ENCODE measurements around the gene DAP.

The DAP gene

DNA sequence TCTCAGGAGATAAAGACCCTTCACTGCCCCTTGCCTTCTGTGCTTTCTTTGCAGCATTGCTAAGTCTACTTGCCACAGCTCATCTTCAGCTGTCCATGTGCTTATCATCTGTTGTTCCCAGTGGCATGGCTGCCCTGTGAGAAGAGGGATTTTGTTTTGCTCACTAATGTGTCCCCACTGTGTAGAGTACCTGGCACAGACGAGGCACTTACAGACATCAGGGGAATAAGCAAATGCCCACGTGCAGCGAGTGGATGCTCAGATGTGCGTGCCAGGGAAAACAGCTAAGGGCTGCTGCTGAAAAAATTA is 31.0 kb downstream of the DAP start:
- TF ChIP-seq CTCF (IDR thresholded peaks at IDR 0.05; ENCODE audit: control insufficient read depth, insufficient read depth, low read depth, low read length, missing control alignments): no peak
- DNase-seq (ENCODE audit: low read depth): no peak
- H3K4me3 ChIP-seq (ENCODE audit: control insufficient read depth, low read depth, low read length): no peak overlapping the region

GRCh38 chr5:10729320-10730042 is 31.6 kb downstream of the DAP start:
- no peak for DNase-seq (ENCODE audit: low read depth)
- no peak overlapping the region for H3K4me3 ChIP-seq (ENCODE audit: control insufficient read depth, low read depth, low read length)
- no peak for TF ChIP-seq CTCF (IDR thresholded peaks at IDR 0.05; ENCODE audit: control insufficient read depth, insufficient read depth, low read depth, low read length, missing control alignments)

GRCh38 chr5:10728679-10729078 is 32.4 kb downstream of the DAP start:
- TF ChIP-seq CTCF (IDR thresholded peaks at IDR 0.05; ENCODE audit: control insufficient read depth, insufficient read depth, low read depth, low read length, missing control alignments): no peak
- H3K4me3 ChIP-seq (ENCODE audit: control insufficient read depth, low read depth, low read length): no peak overlapping the region
- DNase-seq (ENCODE audit: low read depth): no peak

- DNase-seq (ENCODE audit: low read depth): no peak
- no peak overlapping the region for H3K4me3 ChIP-seq (ENCODE audit: control insufficient read depth, low read depth, low read length)
- TF ChIP-seq CTCF (IDR thresholded peaks at IDR 0.05; ENCODE audit: control insufficient read depth, insufficient read depth, low read depth, low read length, missing control alignments): no peak
Measured at GRCh38 chr5:10727861-10728260, 33.2 kb downstream of the DAP start.

- DNase-seq (ENCODE audit: low read depth): no peak
- TF ChIP-seq CTCF (IDR thresholded peaks at IDR 0.05; ENCODE audit: control insufficient read depth, insufficient read depth, low read depth, low read length, missing control alignments): no peak
- H3K4me3 ChIP-seq (ENCODE audit: control insufficient read depth, low read depth, low read length): no peak overlapping the region
Measured at GRCh38 chr5:10726913-10727517, 34.0 kb downstream of the DAP start.

DNA sequence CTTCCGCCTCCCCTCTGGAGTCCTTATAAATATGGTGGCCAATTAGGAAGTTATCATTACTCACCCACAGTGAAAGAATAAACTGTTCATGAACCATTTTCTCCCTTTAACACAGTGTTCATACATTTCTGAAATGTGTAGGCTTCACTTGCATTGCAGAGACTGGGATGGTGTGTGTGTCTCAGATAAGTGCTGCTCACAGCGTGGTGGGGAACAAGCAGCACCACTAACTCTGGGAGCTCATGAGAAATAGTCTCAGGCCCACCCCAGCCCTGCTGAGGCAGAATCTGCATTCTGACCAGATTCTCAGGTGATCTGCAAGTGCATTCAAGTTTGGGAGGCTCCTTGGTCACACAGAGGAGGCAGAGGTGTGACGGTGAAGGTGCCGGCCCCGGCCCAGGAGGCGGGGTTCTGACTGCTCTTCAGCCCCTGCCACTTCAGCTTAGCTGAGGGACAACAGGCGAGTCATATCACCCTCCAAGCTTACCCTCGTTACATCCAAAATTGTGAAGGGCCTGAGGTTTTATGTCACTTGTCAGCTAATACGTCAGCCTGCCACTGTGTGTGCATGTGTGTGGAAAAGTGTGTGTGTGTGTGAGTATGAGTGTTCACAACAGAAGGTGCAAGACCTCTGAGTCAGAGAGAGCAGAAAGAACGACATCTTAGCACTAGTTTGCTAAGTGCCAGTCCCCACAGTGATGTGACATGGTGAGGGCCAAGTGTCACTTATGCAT is 34.7 kb downstream of the DAP start:
- H3K4me3 ChIP-seq (ENCODE audit: control insufficient read depth, low read depth, low read length): no peak overlapping the region
- no peak for TF ChIP-seq CTCF (IDR thresholded peaks at IDR 0.05; ENCODE audit: control insufficient read depth, insufficient read depth, low read depth, low read length, missing control alignments)
- no peak for DNase-seq (ENCODE audit: low read depth)

Measured in AG09309 (cell line).